HS-5 (cell line): ENCODE data around the gene CXCL12.

Experiments used
- DNase-seq: peaks from one replicate; pipeline ENCODE4 v3.0.0-alpha.2; 2012; ENCODE audit warnings: low read depth

The CXCL12 gene

DNA sequence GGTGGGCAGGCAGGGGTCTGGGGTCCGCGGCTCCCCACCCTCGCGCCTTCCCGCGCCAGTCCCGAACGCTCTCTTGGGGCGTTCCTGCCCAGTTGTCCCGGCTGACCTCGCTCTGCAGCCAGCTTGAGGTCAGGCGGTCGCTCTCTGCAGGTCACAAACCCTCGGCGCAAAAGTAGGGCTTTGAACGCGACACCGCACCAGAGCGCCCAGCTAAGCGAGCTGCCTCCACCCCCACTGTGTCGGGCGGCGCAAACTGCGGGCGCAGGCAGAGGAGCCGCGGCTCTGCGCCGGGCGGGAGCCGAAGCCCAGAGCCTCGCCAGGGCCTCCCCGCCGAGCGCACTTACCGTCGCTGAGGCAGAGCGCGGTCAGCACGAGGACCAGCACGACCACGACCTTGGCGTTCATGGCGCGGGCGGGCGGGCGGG lies 284 bp downstream of the CXCL12 start:
- DNase-seq: no peak

DNA sequence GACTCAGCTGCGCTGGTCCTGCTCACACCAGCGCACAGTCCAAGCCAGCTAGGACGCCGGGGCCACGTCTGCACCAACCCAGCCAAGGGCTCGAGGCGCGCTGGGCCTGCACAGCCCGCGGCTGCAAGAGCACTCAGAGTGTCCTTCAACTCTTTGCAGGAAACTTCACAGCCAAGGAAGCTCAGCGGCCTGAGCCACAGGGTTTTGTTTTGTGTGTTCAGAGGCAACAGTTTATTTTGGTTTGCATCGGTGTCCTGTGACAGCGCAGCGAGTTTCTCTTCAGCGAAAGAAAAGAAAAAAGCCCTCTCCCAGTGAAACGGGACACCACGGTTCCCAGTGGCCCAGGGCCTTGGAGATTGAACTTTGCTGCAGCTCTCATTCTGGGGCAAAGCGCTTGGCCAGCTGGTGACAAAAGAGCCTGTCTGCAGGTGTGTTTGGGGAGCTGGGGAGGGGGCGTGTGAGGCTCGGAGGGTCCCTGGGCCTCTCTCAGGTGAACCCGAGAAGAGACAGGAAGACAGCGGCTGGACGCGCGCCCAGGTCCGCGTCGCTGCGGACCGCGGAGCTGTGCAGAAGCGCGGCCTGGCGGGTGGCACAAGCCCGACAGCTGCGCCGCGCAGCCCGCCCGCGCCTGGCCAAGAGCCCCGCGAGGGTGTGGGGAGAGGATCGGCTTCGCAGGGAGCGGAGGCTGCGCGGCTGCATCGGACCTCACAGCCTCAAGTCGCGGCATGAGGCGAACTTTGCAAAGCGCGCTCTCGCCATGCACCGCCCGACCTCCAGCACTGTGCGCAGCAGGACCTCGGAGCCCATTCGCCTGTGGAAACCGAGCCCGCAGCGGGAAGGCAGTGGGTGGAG lies 922 bp downstream of the CXCL12 start:
- DNase-seq: no peak

DNA sequence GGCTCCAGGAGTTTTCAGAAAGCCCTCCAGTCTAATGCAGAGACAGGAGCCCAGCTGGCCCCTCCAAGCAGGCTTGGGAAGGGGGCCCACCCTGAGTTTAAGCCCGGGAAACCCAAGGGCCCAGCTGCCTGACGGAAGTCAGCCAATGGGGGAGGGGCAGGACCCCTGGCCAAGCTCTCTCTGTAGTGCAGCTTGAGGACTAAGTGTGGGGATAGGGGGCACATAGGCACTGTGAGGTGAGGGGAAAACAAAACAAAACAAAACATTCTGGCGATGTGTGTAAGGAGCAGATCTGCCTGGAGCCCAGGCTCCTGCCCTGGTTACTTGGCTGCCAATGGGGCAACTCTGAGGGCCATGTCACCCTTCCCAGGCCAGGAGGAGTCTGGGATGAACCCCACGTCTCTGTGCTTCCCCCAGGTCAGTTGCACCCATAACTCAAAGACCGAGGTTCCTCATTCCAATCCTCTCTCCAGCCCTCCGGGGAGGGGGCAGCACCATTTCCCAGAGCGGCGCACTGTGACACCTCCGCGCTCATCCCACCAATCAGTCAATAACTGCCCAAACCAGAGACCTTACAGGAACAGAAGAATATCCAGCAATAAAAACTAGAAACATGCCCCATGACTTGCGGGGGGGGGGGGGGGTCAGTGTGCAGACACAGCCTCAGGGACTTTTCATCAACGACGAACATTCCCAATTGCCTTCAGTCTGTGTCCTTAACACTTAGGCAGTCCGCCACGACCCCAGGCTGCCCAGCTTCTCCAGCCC lies 1.7 kb downstream of the CXCL12 start:
- DNase-seq: no peak

DNA sequence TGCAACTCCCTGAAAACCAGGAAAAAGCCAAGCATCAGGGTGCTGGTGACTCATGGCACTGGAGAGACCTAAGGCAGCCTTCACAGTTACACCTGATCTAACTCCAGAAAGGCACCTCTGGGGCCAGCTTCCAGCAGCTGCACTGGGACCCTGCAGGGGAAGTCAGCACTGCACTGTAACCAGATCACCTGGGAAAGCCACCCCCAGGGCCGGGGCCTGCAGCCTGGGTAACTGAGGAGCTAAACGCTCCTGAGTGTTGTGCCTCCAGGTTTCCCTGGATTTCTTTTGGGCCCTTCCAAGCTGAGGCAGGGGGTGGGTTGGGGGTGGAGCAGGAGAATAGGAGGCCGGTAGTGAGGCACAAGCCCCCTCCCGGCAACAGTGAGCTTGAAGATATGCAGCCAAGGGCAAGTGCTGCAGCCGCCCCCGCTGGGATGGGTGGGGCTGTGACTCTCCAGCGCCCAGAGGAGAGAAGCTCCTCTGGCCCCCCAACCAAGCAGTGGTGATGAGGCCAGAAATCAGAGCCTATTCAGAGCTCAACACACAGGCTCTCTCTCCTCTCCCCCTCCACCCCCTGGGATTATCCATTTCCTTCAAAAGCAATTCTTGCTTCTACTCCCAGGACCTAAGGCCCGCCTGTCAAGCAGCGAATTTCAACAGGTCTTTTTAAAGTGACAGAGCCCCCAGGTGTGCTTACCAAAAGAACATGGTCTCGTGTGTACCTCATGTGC lies 2.6 kb downstream of the CXCL12 start:
- DNase-seq: no peak

DNA sequence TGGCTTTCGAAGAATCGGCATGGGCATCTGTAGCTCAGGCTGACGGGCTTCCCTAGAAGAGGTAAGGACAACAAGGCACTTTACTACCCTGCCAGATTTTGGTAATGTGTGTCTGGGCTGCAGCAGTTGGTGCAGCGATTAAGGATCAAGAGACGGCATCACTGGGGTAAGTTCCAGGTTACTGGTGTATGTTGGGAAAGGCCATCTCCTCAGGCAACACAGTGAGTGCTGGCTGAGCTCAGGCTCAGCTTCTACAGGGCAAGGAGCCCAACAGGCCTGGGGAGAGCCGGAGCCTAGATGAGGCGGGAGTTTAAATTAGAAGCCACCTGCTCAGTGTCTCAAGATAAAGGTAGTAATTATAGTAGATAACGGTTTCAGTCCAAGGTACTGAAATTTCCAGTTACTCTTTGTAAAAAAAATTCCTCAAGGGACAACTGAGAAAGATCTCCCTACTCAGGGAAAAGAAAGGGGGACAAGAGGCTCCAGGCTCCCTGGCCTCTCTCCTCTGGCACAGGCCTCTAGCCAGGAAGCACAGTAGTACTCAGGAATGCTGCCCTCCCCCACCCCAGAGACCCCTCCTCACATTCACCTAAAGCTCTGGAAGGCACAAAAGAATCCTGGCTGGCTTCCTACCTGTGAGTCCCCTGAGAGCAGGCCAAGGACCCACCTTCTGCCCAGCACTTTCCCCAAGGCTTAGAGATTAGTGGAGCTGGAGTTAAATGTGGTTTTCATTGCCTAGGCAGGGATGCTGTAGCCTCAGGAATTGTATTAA lies 3.9 kb downstream of the CXCL12 start:
- DNase-seq: no peak

DNA sequence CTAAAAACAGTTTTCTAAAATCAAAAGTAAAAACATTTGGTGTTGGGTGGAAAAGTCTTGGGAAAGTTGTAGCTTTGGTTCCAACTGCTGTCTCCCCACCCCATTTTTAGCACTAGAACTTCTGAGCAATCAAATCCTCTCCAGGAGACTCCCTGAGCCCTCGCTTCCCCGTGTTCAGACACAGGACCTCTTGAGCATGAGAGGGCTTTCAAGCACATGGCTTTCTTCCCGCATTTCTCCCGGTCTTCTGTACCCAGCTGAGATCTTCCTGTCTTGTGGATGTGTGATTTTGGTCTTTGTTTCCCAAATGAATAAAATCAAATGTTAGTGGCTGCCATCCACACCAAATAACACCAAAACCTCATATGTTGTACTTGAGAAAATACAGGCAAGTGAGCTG lies 5.0 kb downstream of the CXCL12 start:
- no peak for DNase-seq

DNA sequence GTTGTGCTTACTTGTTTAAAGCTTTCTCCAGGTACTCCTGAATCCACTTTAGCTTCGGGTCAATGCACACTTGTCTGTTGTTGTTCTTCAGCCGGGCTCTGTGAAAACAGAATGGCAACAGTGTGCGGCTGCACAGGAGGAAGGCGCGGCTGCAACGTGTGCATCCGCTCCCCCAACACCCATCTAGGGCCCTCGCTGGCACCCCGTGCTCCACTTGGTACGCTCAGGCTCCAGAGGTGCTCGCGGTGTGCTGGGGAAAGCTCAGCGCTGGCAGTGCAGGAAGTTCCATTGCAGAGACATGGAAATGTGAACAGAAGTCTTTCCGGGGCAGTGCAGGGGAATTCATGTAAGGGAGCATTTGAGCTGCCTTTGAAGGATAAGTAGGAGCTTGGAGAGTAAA lies 6.3 kb downstream of the CXCL12 start:
- no peak for DNase-seq

DNA sequence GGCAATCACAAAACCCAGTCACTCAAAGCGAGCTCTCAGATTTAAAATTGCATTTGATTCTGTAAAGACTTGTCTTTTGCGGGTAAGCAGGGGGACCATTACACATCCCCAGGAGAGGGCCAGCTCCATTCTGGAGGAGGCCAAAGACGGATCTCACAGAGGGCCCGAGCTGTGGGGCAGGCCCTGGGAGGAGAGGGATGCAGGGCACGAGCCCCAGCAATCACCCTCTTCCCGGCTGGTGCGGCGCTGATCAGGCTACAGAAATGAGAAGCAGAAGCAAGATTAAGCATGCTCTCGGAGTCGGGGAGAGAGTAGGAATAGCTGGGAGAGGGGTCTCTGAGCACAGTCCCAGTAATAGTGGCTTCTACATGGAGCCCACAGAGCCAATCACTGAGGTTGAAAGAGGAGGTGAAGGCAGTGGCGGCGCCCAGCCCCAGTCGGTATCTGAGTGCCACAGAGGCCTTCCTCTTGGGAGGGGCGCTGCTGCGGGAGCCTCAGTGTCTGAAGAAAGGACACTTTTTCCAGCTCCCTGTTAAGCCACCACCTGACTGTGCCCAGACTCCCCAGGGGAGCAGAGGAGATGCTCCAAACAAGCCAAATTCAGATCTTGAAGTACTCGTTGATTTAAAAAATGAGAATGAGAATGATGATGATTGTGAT lies 7.1 kb downstream of the CXCL12 start:
- no peak for DNase-seq

DNA sequence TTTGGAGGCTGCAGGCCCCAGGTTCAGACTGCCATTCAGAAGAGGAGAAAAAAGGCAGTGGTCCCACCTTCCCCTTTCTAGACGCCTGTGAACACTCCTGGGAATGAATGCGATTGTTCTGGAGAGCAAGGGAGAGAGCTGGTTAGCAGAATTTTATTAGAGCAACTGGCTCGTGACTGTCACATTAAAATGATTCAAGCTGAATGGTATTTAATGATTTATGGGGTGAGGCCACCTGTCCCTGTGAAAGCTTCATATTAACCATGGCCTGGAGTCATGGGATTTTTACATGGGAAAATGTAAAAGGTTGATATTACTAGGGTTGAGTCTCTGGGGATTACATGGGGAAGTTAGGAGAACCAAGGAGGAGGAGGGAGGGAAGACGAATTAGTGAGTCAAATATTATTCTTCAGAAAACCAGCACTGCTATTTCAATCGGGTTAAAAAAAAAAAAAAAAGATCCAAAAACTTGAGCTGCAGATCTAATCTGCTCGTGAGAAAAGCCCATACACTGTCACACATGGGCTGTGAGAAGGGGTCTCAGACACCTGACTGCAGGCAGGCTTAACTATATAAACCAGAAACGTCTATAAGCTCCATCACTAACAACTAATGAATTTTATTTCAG lies 8.3 kb downstream of the CXCL12 start:
- no peak for DNase-seq

DNA sequence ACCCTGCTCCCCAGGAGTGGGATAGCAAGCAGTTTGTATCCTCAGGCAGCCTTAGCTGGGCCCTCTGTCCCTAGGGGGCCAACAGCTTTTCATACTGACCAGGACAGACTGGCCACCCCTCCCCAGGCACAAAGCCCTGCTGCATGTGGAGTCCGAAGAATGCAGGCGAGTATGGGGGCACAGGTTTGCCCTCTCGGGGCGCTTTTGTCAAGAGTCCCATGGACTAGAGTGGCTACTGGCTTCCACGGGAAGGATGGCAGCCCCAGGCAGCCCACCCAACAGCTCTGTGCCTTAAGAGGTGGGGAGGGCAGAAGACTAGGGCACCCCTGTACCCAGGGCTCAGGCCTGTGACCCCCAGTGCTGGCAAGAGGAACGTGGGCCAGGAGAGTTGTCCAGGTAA lies 10.7 kb downstream of the CXCL12 start:
- DNase-seq: no peak

DNA sequence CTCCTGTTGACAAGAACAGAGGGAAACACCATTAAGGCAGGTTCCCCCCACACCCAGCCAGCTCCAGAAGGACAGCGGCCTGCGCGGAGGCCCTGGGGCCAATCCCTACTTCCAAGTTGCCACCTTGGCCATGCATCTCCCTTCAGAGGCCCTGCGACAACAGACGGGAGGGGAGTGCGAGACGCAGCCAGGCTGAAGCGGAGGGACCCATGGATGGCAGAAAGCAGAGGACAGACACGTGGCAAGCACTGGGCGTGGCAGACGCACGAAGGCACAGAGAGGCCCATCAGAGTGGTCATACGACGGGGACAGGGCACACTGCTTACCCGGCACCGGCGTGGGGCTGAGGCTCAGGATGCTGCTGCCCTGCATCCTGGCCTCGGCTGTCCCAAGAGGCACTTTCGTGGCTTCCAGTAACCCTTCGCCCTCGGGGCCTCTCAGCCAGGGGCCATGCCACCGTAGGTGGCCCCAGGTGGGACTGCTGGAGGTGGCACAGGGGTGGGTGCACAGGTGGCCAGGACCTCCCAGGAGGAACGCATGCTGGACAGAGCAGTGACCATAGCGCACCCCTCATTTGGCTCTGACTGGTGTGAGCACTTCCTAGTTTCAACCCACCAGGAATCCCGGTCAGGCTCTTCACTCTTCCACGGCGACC lies 11.4 kb downstream of the CXCL12 start:
- DNase-seq: no peak

DNA sequence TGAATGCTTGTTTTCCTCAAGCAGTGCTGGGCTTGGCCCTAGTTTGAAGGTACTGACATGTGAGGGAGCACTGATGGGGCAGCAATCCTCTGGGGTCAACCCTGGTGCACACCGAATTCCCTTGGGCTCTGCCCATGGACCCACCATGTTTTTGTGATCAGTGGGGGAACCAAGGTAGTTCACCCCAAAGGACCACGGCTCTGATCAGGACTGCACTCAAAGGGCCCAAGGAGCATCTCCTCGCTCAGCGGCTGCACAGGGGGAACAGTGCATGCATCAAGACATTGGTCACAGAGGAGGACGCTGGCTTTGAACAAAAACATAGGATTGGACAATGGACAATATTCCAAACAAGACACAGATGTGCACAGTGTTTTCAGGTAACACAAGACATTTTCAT lies 12.7 kb downstream of the CXCL12 start:
- DNase-seq: no peak

DNA sequence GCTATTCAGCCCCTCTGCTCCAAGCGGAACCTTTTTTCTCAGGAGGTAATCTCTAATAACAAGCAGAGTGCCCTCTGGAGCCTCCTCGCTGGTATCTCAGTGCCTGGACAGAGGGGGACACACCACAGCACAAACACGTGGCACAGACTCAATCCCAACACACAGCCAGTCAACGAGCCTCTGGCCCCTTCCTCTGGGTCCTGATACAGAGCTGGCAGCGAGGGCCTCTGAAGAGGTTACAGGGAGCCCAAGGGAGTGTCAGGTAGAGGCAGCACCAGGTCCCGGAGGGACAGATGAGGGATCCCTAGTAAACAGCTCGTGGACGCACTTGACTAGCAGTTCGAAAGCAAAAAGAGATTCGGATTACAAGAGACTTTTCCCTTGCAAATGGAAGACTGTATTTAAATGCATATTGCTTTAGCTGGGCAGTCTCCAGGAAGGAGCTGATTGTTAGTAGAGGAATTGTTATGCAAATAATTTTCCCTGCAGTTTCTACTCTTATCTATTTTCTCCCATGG lies 14.1 kb downstream of the CXCL12 start:
- DNase-seq: no peak

DNA sequence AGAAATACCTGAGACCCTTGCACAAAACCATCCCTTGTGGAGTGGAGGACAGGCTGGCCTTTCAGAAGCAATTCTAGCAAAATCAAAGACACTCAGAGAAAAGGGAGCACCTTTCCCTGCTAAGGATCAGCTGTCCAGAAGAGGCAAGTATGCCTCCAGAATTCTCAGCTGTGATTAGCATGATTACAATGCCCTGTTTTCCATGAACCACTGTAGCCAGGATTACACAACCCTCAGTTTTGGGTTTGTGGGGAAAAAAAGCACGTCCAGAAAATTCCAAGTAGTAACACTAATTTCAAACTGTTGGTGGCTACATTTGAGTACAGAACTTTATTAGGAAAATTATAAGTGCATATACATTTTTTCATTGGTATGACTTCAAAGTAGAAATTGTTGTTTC lies 15.0 kb downstream of the CXCL12 start:
- no peak for DNase-seq

DNA sequence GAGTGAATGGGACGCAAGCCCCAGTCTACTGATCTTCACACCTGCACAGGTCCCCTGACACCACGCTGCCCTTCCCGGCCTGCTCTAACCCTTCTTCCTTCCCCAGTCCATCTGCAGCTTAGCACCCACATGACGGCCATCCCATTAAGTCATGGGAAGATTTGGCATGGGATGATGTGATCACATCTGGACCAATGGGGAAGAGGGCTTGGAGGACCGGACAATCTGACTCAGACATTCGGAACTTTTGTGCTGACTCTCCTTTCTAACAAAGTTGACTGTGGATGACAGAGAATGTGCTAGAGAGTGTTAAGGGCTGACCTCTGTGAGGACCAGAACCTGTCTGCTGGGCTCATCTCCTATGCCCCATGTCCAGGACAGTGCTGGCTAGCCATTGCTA lies 15.6 kb downstream of the CXCL12 start:
- no peak for DNase-seq

DNA sequence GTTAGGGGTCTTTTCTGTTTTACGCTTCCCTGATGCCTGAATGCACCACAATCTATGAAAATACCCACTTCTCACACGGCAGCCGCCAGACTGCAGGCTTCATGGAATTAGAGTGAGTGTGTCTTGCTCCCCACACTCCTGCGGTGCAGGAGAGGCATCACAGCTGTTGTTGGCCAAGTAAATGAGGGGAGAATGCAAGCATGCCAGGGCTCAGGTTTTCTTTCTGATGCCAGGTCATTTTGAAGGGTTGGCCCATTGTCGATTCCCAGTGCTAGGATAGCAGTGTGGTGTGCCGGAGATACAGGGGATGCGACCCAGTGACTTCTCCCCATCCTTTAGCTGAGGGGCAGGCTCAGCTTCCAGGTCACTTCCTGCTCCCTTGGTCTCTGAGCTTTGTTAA lies 16.3 kb downstream of the CXCL12 start:
- DNase-seq: no peak

DNA sequence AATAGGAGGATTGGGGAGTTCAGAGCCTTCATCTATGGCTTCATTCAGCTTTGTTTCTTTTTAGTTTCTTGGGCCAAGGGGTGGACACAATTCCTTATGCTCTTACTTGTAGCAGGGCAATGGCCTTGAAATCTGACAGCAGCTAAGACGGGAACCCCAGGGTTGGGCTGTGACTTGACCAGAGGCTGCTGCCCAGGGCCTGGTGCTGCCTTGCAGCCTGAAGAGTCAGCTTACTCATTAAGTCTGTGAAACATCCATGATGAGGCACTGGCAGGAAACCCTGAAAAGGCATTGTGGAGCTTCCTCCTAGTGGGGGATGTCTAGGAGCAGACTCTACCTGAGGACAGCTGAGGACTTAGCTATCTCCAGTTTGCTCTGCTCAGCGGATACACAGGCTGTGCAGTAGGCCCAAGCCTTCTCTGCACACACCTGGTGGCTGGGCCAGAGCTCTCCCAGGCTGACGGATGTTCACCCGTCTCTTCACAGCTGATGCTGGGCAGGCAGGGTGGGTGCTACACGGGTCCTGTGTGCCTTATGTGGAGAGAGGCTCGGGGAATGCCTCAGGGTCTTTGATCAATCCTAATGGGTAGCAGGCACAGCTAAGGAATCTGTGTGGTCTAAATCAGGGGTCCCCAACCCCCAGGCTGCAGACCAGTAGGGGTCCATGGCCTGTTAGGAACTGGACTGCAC lies 17.8 kb downstream of the CXCL12 start:
- no peak for DNase-seq

DNA sequence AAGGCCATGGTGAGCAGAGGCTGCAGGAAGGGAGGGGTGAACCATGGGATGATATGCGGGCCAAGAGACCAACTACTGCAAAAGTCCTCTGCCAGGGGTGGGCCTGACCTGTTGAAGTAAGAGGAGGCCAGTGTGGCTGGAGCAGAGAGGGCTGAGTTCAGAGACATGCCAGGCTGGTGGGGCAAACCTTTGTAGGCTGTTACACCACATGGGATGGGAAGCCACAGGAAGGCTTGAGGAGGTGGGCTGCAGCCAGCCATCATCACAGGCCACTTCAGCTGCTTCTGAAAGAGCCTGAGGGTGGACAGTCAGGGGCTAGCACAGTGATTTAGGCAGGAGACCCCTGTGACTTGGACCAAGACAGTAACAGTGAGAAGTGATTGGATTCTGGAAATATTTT lies 20.3 kb downstream of the CXCL12 start:
- no peak for DNase-seq

DNA sequence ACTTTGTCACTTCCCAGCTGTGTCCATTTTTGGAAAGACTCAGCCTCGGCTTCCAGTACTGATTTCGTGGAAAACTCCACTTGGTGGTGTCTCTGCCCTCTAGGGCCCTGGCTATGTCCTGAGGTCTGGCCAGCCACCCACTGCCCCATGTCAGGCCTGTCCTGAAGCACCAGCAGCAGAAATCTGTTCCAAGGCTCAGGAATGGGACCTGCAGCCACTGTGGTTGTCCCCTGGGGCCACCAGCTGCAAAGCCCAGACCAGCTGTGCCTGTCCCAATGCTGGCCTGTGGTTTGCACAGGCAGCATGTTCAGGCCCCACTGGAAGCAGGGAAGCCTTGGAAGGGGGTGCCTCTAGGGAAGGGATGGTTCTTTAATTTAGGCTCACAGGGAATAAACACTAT lies 21.2 kb downstream of the CXCL12 start:
- DNase-seq: no peak
